Measurements from ENCODE around the gene WFIKKN1. TPM values are rescaled to one million over a fixed set of nuclear protein-coding genes. Genes with fewer than 3 reads are reported as not detected.

Gene WFIKKN1
- total RNA-seq, 1 donor from 2014 or later: 0.40 TPM

- DNase-seq (ENCODE audit: low spot score): no peak
- intact Hi-C loops (cut with DNase I): no loop called here
Observed at GRCh38 chr16:647173-647902, 16.6 kb downstream of the WFIKKN1 start.

- DNase-seq (ENCODE audit: low spot score): no peak
- intact Hi-C loops (cut with DNase I): no loop called here
Observed at GRCh38 chr16:648071-648780, 17.4 kb downstream of the WFIKKN1 start.

GRCh38 chr16:648781-649589, 18.2 kb downstream of the WFIKKN1 start, which contains the start of gene WDR90:
Gene WDR90 (plus strand): TSS chr16:649365. CDS start chr16:649417, 52 bp downstream.
- intact Hi-C loops (cut with DNase I): no loop called here
- DNase-seq (ENCODE audit: low spot score): peak; percentile 96

- intact Hi-C loops (cut with DNase I): no loop called here
Observed at GRCh38 chr16:649631-650030, 18.8 kb downstream of the WFIKKN1 start.

GRCh38 chr16:651844-652243, 21.1 kb downstream of the WFIKKN1 start:
- intact Hi-C loops (cut with DNase I): no loop called here
- DNase-seq (ENCODE audit: low spot score): no peak

More at GRCh38 chr16:649631-650030, 18.8 kb downstream of the WFIKKN1 start:
- DNase-seq (ENCODE audit: low spot score): no peak

GRCh38 chr16:652454-653305, 21.9 kb downstream of the WFIKKN1 start:
- intact Hi-C loops (cut with DNase I): no loop called here
- DNase-seq (ENCODE audit: low spot score): no peak

- intact Hi-C loops (cut with DNase I): no loop called here
- DNase-seq (ENCODE audit: low spot score): no peak
Observed at GRCh38 chr16:654034-654433, 23.2 kb downstream of the WFIKKN1 start.

- no peak for DNase-seq (ENCODE audit: low spot score)
- intact Hi-C loops (cut with DNase I): no loop called here
Observed at GRCh38 chr16:657487-657886, 26.7 kb downstream of the WFIKKN1 start.

- DNase-seq (ENCODE audit: low spot score): no peak
- intact Hi-C loops (cut with DNase I): no loop called here
Observed at GRCh38 chr16:658679-659571, 28.1 kb downstream of the WFIKKN1 start.

- DNase-seq (ENCODE audit: low spot score): no peak
- intact Hi-C loops (cut with DNase I): loop anchor here (2.0 to 5.0 kb wide), 2 partner anchors 19 to 72 kb away; partner anchors contain the start of gene MCRIP2
Observed at GRCh38 chr16:659618-660017, 28.8 kb downstream of the WFIKKN1 start.

GRCh38 chr16:660132-660458, 29.3 kb downstream of the WFIKKN1 start:
- DNase-seq (ENCODE audit: low spot score): no peak
- intact Hi-C loops (cut with DNase I): loop anchor here (2.0 to 5.0 kb wide), 2 partner anchors 19 to 73 kb away; partner anchors contain the start of gene MCRIP2

GRCh38 chr16:660459-661183, 29.8 kb downstream of the WFIKKN1 start:
- DNase-seq (ENCODE audit: low spot score): peak; percentile 92
- intact Hi-C loops (cut with DNase I): loop anchor here (2.0 to 5.0 kb wide), 2 partner anchors 20 to 73 kb away; partner anchors contain the start of gene MCRIP2

- intact Hi-C loops (cut with DNase I): loop anchor here (2.0 to 5.0 kb wide), 2 partner anchors 21 to 74 kb away; partner anchors contain the start of gene MCRIP2
- DNase-seq (ENCODE audit: low spot score): no peak
Observed at GRCh38 chr16:661184-661821, 30.5 kb downstream of the WFIKKN1 start.

- no peak for DNase-seq (ENCODE audit: low spot score)
- intact Hi-C loops (cut with DNase I): loop anchor here (5.0 kb wide), 1 partner anchor 75 kb away; no protein-coding TSS in a partner anchor
Observed at GRCh38 chr16:662095-662494, 31.3 kb downstream of the WFIKKN1 start.

GRCh38 chr16:662597-662996, 31.8 kb downstream of the WFIKKN1 start:
- DNase-seq (ENCODE audit: low spot score): no peak
- intact Hi-C loops (cut with DNase I): loop anchor here (5.0 kb wide), 1 partner anchor 75 kb away; no protein-coding TSS in a partner anchor

GRCh38 chr16:666572-666971, 35.8 kb downstream of the WFIKKN1 start:
- intact Hi-C loops (cut with DNase I): no loop called here
- DNase-seq (ENCODE audit: low spot score): no peak

Measured in cardiac septum (tissue), 1 donor.